Skin epidermis (tissue), 12 donors: ENCODE results near the gene PGM1.
"Not testable (repeated sequence)": the region's sequence is repeated elsewhere in the genome, so short reads cannot be mapped to it uniquely, and the experiment has no call there.

Experiments used
- H3K27ac ChIP-seq, 21 experiments: fragments of 200-600 bp; sonication (generic) in 11 of 21; one replicate each; pipeline ENCODE4 v1.5.0; 2020; ENCODE audit warnings: mild to moderate bottlenecking in 3 of 21, inconsistent platforms in 2 of 21, moderate library complexity in 2 of 21
- H3K4me3 ChIP-seq, 7 experiments: fragments of 200-600 bp; sonication (generic) in 2 of 7; one replicate each; pipeline ENCODE4 v1.5.0; 2020; ENCODE audit warnings: inconsistent platforms in 2 of 7, mild to moderate bottlenecking in 2 of 7, moderate library complexity in 1 of 7

The PGM1 gene

DNA sequence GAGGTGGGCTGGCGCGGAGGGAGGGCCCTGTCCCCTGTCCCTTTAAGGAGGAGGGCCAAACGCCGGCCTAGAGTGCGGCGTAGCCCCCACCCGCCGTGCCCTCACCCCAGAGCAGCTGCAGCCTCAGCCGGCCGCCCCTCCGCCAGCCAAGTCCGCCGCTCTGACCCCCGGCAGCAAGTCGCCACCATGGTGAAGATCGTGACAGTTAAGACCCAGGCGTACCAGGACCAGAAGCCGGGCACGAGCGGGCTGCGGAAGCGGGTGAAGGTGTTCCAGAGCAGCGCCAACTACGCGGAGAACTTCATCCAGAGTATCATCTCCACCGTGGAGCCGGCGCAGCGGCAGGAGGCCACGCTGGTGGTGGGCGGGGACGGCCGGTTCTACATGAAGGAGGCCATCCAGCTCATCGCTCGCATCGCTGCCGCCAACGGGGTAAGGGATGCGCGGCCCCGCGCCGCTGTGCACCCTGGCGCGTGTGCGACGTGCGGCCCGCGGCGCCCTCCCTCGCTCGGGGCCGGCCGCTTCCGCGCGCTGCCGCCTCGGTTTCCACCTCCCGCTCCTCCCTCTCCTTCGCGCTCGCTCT is at the start of gene PGM1:
PGM1 (plus strand) TSS at position 109 of the 583 bp plus-strand sequence; CDS start at position 187, 78 bp downstream.
- Histone ChIP-seq H3K4me3 (peak within 1 kb of the TSS; percentile 61 to 91 (median 77)), H3K27ac (peak within 1 kb of the TSS; percentile 48 to 97 (median 91))

DNA sequence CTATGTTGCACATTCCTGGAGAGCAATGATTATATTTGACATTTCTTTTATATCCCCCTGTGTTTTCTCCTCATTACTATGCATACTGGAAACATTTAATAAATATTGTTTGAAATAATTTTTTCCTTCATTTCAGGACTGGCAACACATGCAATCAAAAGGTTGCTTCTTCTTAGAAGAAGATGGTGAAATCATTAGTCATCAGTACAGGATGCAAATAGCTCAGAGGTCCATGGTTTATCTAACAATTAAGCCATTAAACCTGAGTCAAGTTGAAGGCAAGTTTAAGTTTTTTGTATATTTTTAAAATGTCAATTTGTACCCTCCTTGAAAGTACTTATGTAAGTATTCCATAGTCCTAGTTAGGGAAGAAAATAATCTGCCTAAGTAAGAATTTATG is 47.4 kb upstream of the PGM1 start:
- H3K4me3 ChIP-seq: no peak overlapping the region
- no peak overlapping the region for H3K27ac ChIP-seq

DNA sequence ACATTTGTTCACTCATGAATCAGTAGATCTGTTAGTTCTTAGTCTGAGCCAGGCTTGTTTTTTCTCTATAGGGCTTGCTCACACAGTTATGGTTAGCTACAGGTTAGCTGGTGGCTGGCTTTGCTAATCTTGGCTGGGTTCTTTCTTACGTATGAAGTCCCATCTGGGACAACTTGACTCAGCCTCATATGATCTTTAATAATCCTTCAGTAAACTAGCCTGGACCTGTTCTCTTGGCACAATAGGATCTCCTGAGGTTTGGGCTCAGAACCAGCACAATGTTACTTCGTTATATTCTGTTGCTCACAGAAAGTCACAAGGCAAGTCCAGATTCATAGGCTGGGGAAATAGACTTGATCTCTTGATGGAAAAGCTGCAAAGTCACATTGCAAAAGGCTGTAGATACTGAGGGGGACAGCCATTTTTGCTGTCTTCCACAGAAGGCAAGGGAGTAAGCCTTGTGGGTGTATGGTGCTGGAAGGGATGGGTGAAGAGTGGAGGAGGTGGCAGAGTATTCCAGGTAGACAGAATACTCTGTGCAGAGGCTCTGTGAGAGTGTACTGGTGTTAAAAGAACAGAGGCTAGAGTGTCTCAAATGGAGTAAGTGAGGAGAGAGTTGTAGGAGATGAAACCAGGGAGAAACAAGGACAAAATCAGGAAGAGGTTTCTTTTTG is 45.5 kb upstream of the PGM1 start:
- Histone ChIP-seq H3K27ac (peak overlapping the region in 12 of 21 experiments; percentile 3 to 70 (median 31)), H3K4me3 (no peak overlapping the region)

DNA sequence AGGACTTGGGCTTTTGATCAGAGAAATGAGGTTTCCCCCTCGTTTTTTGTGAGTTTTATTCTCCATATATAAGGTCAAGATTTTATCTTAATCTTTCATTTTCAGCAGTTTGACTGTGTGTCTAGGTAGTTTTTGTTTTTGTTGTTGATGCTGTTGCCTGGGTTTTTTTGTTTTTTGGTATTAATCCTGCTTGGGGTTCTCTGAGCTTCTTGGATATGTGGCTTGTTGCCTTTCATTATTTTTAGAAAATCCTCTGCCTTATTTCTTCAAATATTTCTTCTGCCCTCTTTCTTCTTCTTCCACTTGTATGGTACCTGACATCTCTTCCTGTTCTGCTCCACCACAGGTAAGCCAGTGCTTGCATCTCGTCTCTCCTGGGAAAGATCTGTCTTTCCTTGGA is 44.9 kb upstream of the PGM1 start:
- Histone ChIP-seq H3K4me3 (no peak overlapping the region), H3K27ac (peak overlapping the region in 12 of 21 experiments; percentile 3 to 70 (median 31))

DNA sequence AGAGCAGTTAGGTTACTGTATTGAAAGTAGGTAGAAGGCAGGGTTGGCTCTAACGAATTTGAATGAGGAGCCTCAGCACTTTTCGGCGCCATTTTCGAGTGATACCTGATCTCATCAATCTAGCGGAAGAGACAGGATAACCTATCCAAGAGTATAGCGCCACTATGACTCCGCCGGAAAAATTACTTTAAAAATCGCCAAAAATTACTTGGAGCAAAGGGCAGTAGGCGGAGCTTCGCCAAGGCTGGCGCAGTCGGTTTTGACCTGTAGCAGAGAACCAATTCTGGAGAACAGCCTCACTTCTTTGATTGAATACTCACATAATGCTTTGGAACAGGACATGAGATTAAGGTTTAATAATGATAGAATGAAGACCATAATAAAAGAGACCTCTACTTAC is 44.3 kb upstream of the PGM1 start:
- Histone ChIP-seq H3K4me3 (no peak overlapping the region), H3K27ac (peak overlapping the region in 2 of 21 experiments; percentile 3 to 47)

DNA sequence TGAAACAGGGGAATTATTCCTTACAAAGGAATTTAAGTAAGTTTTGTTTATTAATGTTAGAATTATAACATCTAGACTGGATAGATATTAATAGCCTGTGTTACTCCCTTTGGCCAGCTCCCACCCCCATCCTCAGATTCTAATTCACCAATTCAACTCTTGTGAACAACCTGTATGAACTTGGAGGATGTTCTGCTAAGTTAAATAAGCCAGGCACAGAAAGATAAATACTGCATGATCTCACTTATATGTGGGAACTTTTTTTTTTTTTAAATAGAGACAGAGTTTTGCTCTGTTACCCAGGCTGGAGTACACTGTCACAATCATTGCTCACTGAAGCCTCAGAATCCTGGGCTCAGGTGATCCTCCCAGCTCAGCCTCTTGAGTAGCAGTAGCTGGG is 37.7 kb upstream of the PGM1 start:
- no peak overlapping the region for H3K4me3 ChIP-seq
- no peak overlapping the region for H3K27ac ChIP-seq

DNA sequence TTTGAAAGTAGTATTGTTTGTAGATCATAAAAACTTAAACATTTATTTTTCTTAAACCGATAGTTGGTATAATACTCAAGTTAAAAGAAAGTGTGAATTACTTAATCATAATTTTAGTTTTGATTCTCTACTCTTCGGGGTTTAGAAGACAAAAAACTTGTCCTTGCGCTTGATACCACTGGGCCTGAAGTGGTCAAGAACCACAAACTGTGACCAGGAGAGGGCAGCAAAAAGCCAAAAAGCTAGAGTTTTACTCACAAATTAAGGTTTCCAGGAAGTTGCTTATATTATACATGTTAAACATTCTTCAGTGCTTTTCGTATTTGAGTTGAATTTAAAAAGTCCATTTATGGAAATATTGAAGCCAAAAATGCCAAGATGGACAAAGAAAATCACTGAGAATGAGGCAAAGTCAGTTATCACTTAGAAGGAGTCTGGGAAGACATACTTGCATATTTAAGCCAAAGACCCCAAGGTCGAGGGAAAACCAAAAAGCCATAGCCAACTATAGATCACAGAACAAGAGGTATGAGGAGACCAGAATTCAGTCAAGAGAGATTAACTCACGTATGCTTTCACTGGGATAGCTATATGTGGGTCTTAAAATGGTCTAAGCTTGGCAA is 35.7 kb upstream of the PGM1 start:
- H3K27ac ChIP-seq: no peak overlapping the region
- no peak overlapping the region for H3K4me3 ChIP-seq

DNA sequence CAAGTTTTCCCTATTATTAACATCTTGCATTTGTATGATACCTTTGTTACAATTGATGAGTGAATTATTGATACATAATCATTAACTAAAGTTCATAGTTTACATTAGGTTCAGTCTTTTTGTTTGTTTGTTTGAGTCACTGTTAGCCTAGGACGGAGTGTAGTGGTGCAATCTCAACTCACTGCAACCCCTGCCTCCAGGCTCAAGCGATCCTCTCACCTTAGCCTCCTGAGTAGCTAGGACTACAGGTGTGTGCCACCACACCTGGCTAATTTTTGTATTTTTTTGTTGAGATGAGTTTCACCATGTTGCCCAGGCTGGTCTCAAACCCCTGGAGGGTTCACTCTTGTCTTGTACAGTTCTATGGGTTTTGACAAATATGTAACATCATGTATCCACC is 33.9 kb upstream of the PGM1 start:
- H3K4me3 ChIP-seq: no peak overlapping the region
- no peak overlapping the region for H3K27ac ChIP-seq

DNA sequence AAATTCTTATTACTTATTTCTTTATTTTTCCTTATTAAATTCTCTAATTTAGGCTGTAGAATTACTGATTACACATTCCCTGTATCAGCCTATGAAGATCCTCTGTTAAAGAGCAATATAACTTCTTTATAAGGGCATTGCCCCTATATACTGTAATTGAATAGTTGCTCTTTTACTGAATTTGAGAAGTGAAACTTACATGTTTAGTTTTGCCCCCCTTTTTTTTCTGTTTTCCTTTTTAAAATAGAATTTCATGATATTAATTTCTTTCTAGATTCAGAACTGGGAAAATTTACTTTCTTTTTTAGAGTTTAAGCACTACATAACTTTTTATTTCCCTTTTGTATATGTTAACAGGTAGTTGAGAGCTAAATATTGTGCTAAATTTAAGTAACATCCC is 29.5 kb upstream of the PGM1 start:
- Histone ChIP-seq H3K27ac (no peak overlapping the region), H3K4me3 (no peak overlapping the region)

DNA sequence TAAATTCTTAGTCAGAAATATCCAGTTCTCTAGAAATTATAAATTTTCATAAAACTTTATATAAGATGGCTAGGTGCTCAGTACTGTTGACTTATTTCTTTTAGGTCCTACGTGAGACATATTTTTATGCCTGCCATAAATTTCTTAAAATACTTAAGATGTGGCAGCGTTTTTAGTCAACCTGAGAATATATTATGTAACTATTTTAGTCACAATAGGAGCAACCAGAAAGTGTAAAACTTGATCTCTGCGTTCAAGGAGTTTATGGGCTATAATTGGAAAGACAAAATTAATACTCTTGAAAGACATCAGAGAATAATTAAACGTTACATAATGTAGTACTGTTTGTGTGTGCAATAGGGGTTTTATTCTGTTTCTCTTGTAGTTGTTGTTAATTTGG is 24.1 kb upstream of the PGM1 start:
- no peak overlapping the region for H3K27ac ChIP-seq
- no peak overlapping the region for H3K4me3 ChIP-seq

DNA sequence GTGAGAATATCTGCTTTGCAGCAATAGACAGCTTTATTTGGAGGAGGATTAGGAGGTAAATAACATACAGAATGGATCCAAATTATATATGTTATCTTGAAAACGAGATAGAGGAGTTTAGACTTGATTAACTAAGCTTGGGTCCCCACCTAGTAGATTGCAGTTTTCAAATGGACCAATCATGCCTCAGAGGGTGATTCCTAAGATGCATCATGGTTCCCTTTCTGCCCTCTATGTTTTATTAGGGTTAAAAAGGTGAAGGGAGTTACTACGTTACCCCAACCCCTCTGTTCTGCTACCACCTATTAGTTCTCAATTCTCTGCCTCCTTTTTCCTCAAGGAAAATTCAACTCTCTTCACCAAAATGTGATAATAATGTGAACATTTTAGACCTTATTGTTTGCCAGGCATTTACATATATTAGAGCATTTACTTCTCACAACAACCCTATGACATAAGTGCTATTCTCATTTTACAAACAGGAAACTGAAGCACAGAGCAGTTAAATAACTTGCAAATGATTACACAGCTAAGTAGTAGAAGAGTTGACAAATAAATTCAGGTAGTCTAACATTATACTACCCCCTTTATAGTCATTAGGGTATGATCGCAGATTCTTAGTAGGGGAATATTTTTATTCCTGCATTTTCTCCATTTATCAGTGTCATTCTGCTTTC is 23.4 kb upstream of the PGM1 start:
- Histone ChIP-seq H3K27ac (no peak overlapping the region), H3K4me3 (no peak overlapping the region)

DNA sequence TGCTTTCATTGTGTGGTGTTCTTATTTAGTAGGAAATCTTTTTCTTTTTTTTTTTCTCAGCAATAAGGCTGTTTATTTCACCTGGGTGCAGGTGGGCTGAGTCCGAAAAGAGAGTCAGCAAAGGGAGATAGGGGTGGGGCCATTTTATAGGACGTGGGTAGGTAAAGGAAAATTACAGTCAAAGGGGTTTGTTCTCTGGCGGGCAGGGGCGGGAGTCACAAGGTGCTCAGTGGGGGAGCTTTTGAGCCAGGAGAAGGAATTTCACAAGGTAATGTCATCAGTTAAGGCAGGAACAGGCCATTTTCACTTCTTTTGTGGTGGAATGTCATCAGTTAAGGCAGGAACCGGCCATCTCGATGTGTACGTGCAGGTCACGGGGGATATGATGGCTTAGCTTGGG is 20.5 kb upstream of the PGM1 start:
- not testable (repeated sequence) for H3K27ac ChIP-seq

DNA sequence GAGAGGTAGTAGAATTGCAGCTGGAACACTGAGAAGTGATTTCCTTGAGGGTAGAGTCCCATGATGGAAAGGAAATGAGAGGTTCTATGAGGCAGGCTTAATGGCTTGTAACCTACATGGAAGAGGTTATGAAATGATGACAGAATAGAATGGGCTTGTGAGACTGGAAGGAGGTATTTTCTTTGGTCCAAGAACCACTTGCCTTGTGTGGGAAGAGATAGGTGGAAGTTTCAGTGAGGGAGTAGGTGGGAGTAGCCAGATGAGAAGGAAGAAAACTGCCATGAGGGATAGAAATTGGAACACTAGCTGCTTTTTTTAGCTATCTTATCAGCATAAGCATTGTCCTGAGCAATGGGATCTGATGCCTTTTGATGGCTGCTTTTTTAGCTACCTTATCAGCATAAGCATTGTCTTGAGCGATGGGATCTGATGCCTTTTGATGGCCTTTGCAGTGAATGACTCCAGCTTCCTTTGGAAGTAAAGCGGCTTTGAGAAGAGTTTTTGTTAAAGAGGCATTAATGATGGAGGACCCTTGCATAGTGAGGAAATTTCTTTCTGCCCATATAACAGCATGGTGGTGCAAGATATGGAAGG is 18.9 kb upstream of the PGM1 start:
- H3K4me3 ChIP-seq, H3K27ac ChIP-seq: not testable (repeated sequence)

More for the DNA sequence above, 20.5 kb upstream of the PGM1 start:
- H3K4me3 ChIP-seq: not testable (repeated sequence)

DNA sequence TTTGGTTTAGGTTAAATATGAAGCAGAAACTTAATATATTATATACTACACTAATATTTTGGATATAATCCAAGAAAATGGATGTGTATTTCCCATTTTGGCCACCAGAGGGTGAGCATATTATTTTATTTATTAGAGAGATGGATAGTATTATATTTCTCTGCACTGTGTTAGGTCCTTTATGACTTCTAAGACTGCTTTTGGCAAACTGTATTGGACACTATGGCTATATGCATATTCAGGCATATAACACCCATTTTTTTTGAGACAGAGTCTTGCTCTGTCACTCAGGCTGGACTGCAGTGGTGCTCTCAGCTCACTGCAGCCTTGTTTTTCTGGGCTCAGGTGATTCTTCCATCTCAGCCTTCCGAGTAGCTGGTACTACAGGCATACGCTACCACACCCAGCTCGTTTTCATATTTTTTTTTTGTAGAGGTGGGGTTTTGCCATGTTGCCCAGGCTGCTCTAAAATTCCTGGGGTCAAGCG is 17.8 kb upstream of the PGM1 start:
- no peak overlapping the region for H3K27ac ChIP-seq
- H3K4me3 ChIP-seq: no peak overlapping the region

DNA sequence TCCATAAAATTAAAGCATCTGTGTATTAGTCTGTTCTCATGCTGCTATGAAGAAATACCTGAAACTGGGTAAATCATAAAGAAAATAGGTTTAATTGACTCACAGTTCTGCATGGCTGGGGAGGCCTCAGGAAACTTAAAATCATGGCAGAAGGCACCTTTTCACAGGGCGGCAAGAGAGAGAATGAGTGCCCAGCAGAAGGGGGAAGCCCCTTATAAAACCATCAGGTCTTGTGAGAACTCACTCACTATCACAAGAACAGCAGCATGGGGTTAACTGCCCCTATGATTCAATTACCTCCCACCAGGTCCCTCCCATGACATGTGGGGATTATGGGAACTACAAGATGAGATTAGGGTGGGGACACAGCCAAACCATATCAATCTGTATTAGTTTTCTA is 6.9 kb upstream of the PGM1 start:
- not testable (repeated sequence) for H3K27ac ChIP-seq, H3K4me3 ChIP-seq

DNA sequence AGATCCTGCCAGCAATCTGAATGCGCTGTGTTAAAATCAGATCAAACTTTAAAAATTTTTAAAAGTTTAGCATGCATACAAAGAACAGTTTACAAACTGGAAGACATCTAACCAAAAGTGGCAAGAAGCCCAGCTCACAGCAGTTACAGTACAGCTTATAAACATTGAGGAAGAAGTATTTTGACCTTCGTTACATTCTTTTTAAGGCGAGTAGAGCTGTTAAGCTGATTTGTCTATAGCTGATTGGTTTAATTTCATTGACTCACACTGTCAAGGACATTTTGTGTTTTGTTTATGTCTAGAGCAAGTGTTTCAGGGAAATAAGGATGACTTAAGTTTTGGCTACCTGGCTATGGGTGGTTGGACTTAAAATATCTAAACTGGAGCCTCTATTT is 3.0 kb upstream of the PGM1 start:
- Histone ChIP-seq H3K27ac (peak overlapping the region in 2 of 21 experiments; percentile 7 to 37), H3K4me3 (no peak overlapping the region)

DNA sequence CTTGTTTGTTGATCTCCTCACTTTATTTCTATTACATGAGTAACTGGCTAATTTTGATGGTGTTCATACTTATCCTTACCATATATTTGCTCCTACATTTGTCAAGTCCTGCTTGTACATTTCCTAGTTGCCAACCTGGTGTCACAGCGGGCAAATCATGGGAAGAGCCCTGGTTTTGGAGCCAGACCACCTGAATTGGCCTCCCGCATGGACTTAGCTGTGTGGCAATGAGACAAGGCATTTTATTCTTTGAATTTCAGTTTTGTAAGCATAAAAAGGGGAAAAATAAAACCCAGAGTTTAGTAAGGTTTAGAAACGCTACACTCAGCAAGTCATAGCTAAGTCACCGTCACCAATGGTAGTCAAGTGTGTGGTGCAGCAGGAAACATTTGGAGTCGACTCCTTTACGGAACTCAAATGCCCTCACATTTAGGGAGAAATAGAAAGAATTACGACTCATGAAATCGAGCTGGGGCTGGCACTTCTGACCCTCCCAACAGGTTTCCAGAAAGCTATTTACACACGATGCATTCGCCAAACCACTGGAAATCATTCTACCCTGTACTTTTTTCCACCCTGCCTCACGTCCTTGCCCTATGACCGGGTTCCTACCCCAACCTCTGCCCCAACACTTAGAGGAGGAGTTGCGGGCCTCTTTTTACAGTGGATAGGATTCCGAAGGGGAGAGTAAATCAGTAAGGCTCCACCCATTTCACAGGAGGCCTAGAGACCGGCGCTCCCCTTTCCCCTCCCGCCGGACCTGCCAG is 492 bp upstream of the PGM1 start:
- Histone ChIP-seq H3K27ac (peak overlapping the region; percentile 48 to 97 (median 91)), H3K4me3 (peak overlapping the region; percentile 61 to 91 (median 77))

DNA sequence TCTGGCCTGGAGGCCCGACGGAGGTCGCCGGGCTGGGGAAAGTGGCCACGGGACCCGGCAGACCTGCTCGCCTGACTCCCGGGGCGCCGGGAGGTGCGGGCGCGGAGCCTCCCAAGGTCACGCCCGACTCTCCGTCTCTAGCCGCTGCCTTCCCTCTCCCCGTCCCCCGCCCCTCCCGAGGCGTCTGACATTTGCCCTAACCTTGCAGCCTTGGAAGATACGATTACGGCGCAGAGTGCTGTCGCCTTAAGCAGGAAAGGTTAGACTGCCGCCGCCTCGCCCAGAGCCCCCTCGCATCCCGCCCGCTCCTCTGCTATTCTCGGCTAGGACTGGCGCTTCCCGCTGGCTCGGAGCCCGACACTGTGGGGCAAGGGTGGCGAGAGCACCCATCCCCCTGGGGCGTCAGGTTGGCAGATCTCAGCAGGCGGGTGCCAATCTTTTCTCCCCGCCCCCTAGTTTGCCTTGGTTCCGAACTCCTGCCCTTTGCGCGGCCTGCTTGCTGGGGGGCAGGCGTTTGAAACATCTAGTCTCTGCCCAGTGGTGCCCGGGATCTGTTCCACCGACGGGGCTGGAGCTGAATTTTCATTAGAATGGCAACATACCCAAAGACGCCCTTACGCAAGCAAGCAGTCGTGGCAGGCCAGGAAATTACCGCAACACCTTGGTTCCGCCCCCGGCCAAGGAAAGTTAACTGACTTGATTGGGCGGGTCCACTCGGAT is 835 bp downstream of the PGM1 start:
- peak overlapping the region; percentile 48 to 97 (median 91) for H3K27ac ChIP-seq
- peak overlapping the region; percentile 61 to 91 (median 77) for H3K4me3 ChIP-seq

DNA sequence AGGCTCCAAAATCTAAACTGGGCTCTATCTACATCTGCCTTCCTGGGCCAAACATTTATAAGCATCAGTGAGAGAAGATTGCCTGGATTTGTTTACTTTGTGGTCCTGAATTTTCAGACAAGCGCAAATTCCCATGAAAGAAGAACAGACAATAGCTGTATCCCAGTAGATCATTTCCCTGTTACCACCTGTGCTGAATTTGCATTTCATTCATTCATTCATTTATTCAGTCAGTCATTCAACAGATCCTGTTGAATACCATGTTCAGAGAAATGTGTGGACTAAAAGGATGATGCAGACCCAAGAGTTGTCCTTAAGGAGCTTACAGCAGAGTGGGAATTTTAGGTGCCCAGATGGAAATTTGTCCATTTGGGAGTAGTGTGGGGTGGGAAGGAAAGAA is 2.2 kb downstream of the PGM1 start:
- no peak overlapping the region for H3K4me3 ChIP-seq
- H3K27ac ChIP-seq: no peak overlapping the region
